GM18519 (cell line): ENCODE data around the gene DCST1.

Source experiments
- ATAC-seq: cut with Tn5 transposase; IDR thresholded peaks from one replicate; pipeline ENCODE4 v1.9.1; 2021; ENCODE audit warnings: mild to moderate bottlenecking, moderate library complexity; ENCODE audit not compliant: unreplicated experiment, low FRiP score

Gene DCST1

GRCh38 chr1:155012026-155012546, 21.5 kb upstream of the DCST1 start:
- no peak for ATAC-seq

GRCh38 chr1:155012776-155013602, 20.6 kb upstream of the DCST1 start:
- ATAC-seq, result no peak

DNA sequence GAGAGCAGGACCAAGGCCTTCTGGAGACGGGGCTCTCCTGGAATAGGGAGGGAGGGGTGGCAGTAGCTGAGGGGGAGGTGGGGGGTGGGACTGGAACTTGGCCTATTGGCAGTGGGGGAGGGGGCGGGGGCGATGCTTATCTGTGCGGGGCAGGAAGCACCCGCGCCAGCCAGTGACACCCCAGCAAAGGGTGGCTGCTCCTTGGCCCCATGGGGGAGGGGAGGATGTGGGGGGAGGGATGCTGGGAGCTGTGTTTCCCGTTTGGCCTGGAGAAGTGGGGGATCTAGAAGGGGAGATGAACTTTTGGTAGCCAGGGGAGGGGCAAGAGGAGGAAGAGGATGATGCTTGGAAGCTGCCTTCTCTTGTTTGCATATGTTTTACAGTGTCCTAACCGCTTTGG, 20.0 kb upstream of the DCST1 start:
- ATAC-seq, result no peak

- ATAC-seq, result no peak
These were observed 18.7 kb upstream of the DCST1 start for GRCh38 chr1:155014709-155015508.

GRCh38 chr1:155015527-155016230, 17.9 kb upstream of the DCST1 start:
- no peak for ATAC-seq

DNA sequence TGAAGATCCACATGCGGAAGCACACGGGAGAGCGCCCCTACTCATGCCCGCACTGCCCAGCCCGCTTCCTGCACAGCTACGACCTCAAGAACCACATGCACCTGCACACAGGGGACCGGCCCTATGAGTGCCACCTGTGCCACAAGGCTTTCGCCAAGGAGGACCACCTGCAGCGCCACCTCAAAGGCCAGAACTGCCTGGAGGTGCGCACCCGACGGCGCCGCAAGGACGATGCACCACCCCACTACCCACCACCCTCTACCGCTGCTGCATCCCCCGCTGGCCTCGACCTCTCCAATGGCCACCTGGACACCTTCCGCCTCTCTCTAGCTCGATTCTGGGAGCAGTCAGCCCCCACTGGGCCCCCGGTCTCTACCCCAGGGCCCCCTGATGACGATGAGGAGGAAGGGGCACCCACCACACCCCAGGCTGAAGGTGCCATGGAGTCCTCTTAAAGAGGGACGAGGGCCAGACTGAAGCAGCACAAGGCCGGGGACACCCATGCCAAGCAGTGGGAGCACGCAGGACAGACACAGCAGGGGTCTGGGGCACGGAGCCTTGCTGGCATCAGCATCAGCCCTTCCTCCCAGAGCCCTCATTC, 17.3 kb upstream of the DCST1 start:
- ATAC-seq, result no peak

DNA sequence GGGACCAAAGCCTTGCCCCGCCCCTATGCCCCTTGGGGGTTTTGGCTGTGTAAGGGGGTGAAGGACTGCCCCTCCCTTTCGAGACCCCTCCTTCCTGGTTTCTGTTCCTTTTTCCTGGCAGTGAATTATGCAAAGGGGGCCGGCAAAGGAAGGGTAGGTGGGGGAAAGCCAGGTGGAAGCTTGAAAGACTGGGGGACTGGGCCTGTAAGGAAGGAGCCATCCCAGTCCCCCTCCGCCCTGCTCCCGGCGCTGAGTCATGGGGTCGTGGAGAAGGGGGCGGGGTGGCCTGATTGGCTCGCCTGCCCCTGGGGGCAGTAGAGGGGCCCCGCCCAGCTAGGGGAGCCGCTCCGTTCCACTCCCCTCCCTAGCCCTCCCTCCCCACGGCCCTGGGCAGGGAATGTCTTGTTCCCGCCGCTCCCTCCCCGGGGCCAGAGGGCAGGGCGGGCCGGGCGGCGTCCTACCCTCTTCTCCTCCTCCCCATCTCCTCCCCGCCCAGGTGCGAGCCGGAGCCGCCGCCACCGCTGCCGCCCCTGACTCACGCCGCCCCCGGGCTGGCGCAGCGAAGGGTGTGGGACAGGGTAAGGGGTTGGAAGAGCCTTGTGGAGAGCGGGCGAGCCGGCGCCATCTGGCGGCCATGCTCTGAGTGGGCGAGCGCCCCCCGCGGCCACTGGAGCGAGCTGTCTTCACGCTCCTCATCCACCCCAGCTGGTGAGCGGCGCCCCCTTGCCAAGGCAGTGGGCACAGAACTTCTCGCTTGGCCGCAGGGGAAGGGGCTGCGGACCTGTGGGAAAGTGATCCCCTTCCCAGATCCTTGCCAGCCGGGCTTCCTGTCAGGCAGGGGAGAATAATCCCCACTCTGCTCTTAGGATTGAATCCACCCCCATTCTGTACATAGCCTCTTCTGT, 16.3 kb upstream of the DCST1 start:
- peak; percentile 47 for ATAC-seq

GRCh38 chr1:155017946-155018316, 15.7 kb upstream of the DCST1 start:
- no peak for ATAC-seq

DNA sequence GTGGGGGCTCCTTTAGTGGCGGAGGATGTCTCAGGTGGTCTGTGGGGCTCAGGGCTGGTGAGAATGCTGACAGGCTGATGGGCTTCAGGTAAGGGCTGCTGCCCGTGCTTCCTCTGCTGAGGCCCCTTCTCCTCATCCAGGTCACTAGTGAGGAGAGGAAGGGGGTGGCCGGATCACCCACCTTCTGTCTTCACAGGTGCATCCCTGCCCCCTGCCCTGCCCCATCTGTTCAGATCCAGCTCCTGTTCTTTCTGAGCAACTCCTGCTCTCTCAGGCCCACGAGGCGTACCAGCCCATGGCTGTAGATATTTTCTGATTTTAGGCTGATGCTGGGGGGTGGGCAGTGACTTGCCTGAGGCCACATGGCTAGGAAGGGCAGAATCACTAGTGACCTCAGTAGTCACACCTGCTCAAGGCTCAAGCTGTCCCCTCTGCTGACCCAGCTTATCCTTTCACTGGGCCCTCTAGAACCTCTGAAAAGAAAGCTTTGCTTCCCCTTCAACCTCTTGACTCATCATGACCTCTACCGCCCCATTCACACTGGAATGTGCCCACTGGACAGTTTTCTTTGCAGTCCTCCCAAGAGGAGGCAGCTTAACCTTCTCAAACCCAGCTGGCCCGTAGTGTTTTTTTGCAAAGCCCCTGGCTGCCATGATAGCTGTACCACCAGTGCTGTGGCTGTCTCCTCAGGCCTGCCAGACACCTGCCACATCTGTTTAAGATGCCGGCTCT, 14.8 kb upstream of the DCST1 start:
- no peak for ATAC-seq

- no peak for ATAC-seq
These were observed 14.0 kb upstream of the DCST1 start for GRCh38 chr1:155019377-155020245.

DNA sequence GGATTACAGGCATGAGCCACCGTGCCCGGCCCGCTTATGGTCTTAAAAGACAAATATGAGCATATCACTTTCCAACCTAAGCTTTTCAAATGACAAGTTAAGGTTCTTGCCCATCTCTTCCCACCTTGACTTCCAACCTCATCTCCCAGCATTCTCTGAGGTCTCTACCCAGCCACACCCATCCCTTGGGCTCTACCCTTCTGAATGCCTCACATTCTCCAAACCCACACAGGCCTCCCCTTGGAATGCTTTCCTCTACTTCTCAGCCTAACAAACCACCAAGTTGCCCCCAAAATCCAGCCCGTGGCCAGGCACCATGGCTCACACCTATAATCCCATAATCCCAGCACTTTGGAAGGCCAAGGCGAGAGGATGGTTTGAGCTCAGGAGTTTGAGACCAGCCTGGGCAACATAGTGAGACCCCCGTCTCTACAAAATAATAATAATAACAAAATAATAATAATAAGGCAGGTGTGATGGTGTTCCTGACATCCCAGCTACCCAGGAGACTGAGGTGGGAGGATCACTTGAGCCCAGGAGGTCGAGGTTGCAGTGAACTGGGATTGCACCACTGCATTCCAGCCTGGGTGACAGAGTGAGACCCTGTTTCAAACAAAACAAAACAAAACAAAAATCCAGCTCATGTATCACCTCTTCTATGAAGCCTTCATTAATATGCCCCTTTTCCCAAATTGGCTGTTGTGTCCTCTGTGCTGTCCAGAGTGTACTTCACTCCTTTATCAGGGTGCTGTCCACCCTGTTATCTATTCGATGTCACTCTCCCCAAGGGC, 11.3 kb upstream of the DCST1 start:
- no peak for ATAC-seq

DNA sequence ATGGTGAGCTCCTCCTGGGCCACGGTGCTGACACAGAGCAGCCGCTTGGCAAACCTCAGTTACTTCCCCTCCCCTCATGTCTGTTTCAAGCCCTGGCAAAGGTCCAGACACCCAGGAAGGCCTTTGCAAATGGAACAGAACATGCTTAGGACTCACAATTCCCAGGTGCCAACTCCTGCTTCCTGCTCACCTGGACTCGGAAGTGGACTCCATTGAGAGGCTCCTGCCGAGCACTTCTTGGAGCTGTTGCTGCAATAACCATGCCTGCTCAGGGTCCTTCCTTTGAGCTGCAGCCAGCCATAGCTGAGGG, 10.7 kb upstream of the DCST1 start:
- ATAC-seq, result no peak

GRCh38 chr1:155023627-155024026, 10.0 kb upstream of the DCST1 start:
- no peak for ATAC-seq

GRCh38 chr1:155024315-155024714, 9.3 kb upstream of the DCST1 start:
- no peak for ATAC-seq

- ATAC-seq, result no peak
These were observed 7.5 kb upstream of the DCST1 start for GRCh38 chr1:155026154-155026553.

DNA sequence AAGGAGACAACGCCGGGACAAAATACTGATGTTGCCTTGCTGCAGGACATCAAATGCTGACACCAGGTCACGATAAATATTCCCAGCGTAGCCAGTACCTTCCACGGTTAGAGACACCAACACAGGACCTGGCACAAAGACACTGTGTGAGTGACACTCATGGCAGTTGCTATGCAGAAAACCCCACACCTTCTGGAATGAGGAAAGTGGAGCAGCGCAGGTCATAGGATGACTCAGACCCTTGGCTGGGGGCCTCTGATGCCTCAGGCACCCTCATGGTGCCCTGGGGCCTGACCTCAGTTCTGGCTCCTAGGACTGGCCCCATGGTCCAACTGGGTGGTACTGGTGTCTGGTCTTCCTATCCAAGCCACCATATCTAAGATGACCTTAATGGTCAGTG, 7.0 kb upstream of the DCST1 start:
- no peak for ATAC-seq

DNA sequence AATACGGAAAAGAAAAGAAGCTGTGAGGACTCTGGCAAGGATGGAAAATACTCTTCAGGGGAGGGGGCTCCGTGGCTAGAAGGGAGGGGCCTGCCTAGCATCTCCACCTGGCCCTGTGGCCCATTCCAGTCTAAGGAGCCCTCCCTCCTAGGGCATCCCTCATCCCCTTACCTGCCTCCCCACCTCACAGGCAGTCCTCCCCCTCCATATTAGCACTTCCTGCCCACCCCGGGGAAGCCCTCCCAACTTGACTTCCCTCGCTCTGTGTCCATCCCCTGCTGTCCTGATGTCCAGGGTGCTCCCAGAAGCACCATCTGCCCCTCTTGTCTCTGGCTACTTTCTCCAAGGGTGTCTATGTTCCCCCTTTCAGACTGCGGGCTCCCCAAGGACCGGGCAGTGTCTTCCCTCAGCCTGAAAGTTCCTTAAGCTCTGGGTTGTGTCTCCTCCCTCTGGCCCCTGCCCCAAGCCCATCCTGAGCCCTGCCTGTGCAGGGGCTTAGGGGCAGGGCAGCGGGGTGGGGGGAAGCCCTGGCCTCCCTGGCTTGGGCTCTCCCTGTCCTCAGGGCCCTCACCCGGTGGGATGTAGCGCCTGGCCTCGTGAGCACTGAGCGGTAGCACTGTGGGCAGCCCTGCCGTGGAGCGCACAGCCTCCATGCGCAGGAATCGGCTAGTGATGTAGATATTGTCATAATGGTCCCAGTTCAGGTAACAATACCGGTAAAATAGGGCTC, 3.9 kb upstream of the DCST1 start:
- ATAC-seq, result no peak
